ENCODE results near the gene CXCR4. TPM values are rescaled to one million over a fixed set of nuclear protein-coding genes. Genes with fewer than 3 reads are reported as not detected.
A peak's percentile ranks its signal among the peaks of the same experiment; 100 is the strongest.

CXCR4 gene
- total RNA-seq, 2 experiments from 2014 or later, result 1,661 to 1,739 TPM

DNA sequence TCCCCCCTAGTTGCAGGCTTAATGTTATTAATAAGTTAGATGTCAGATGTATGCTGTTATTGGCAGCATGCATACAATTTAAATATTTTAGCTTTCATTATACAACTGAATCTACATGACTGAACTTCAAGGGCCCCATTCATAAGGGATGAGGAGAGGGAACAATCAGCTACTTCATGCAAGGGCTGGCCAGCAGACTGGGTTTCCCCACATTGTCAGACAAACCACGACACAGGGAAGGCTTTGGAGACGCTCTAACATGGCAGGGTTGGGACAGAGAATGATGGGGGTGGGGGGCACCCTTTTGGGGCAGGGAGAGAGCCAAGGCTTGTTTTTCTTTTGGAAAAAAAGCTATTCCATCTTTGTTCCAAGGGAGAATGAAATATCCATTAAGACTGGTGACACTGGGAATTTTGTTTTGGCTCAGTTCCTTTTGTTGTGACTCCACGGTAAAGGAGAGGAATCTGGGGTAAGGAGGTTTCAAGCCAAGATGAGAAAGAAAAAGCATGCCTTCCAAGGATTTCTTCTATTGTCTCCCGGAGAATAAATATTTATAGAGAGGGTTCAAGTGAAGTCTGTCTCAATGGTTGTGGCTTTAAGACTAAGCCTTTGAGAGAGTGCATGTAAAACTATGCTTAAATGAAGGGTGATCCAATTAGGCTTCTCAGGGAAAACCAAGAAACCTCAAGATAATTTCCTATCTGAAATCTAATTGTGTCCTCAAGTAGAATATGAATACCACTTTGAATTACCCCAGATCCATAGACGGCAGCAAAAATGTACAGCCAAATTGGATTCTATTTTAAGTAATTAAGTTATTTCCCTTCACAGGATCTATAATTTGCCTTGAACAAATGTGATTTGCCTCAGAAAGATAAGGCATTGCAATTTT, 5.4 kb downstream of the CXCR4 start:
- peak in 3 of 14 experiments; percentile 28 to 57 (median 44) for DNase-seq

DNA sequence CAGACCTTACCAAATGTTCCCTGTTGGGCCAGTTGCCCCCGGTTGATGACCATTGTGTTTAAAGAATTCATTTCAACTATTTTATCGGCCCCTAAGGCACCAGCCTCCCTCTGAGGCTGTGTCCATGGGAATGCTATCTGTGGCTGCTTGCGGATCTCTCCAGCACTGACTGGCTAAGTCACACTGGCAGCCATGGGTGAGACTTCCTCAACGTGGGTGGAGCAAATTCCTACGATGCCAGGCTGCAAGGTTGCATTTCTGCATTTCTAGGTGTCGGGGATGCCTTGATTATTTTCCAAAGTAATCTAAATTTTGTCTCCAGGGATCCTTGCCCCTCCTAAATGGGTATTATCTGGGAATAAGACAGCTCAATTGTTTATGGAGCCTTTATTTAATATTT, 6.2 kb downstream of the CXCR4 start:
- Histone ChIP-seq H3K4me3 (ENCODE audit: low read length) (no peak overlapping the region), H3K4me1 (ENCODE audit: insufficient read depth, low read length) (peaks cover 19% of the 10 kb centered on the region), H3K27ac (ENCODE audit: low read depth in 1 of 2, low read length in 2 of 2) (no peak overlapping the region), H3K36me3 (ENCODE audit: insufficient read depth, low read length) (peaks cover 37% of the 10 kb centered on the region), H3K27me3 (ENCODE audit: control insufficient read depth in 1 of 2, insufficient read depth in 2 of 2, low read length in 2 of 2) (no peaks in the 10 kb centered on the region), H3K9me3 (ENCODE audit: control insufficient read depth in 1 of 2, insufficient read depth in 1 of 2, low read length in 2 of 2) (no peaks in the 10 kb centered on the region)
- peaks cover 46% of the 10 kb centered on the region for H3K36me3 Mint-ChIP-seq (ENCODE audit: low read depth)
- TF ChIP-seq, protein P1, sequence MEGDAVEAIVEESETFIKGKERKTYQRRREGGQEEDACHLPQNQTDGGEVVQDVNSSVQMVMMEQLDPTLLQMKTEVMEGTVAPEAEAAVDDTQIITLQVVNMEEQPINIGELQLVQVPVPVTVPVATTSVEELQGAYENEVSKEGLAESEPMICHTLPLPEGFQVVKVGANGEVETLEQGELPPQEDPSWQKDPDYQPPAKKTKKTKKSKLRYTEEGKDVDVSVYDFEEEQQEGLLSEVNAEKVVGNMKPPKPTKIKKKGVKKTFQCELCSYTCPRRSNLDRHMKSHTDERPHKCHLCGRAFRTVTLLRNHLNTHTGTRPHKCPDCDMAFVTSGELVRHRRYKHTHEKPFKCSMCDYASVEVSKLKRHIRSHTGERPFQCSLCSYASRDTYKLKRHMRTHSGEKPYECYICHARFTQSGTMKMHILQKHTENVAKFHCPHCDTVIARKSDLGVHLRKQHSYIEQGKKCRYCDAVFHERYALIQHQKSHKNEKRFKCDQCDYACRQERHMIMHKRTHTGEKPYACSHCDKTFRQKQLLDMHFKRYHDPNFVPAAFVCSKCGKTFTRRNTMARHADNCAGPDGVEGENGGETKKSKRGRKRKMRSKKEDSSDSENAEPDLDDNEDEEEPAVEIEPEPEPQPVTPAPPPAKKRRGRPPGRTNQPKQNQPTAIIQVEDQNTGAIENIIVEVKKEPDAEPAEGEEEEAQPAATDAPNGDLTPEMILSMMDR (IDR thresholded peaks at IDR 0.05), result no peak
- intact Hi-C loops (cut with DNase I, micrococcal nuclease), result loop anchor here (2.0 to 5.0 kb wide), 3 partner anchors 44 to 195 kb away; no protein-coding TSS in a partner anchor
- no peak overlapping the region for H3K27ac Mint-ChIP-seq
- CTCF ChIA-PET, result interaction anchor here (0.9 to 1.4 kb wide), 2 partner anchors 25 to 273 kb away, joined by 4 read pairs; no protein-coding TSS in a partner anchor
- ATAC-seq (ENCODE audit: poor library complexity), result no peak
- H3K9me3 Mint-ChIP-seq, result peaks cover 3% of the 10 kb centered on the region
- peaks cover 7% of the 10 kb centered on the region for H3K27me3 Mint-ChIP-seq
- peaks cover 44% of the 10 kb centered on the region for H3K4me1 Mint-ChIP-seq (ENCODE audit: low read depth)
- DNase-seq, result no peak
- POLR2A ChIA-PET, result interaction anchor here (15.1 kb wide), 1 partner anchor 21 kb away, joined by 488 read pairs; no protein-coding TSS in a partner anchor
- H3K4me3 Mint-ChIP-seq, result no peak overlapping the region

More for the DNA sequence above, 5.4 kb downstream of the CXCR4 start:
- TF ChIP-seq, protein P1 (IDR thresholded peaks at IDR 0.05), result no peak
- no peak overlapping the region for H3K27ac ChIP-seq (ENCODE audit: low read depth in 1 of 2, low read length in 2 of 2)
- Mint-ChIP-seq H3K4me3 (peak overlapping the region; percentile 99), H3K27me3 (peaks cover 14% of the 10 kb centered on the region), H3K36me3 (ENCODE audit: low read depth) (peaks cover 55% of the 10 kb centered on the region), H3K27ac (peak overlapping the region; percentile 97), H3K9me3 (peaks cover 3% of the 10 kb centered on the region), H3K4me1 (ENCODE audit: low read depth) (peaks cover 44% of the 10 kb centered on the region)
- H3K4me3 ChIP-seq (ENCODE audit: low read length), result no peak overlapping the region
- intact Hi-C loops (cut with DNase I, micrococcal nuclease), result loop anchor here (2.0 to 5.0 kb wide), 3 partner anchors 45 to 196 kb away; no protein-coding TSS in a partner anchor
- POLR2A ChIA-PET, result interaction anchor here (0.7 to 15.1 kb wide), 3 partner anchors 13 to 216 kb away, joined by 3 to 488 read pairs (median 3); no protein-coding TSS in a partner anchor
- ATAC-seq (ENCODE audit: poor library complexity), result no peak
- H3K9me3 ChIP-seq (ENCODE audit: control insufficient read depth in 1 of 2, insufficient read depth in 1 of 2, low read length in 2 of 2), result no peaks in the 10 kb centered on the region
- peaks cover 37% of the 10 kb centered on the region for H3K36me3 ChIP-seq (ENCODE audit: insufficient read depth, low read length)
- no peaks in the 10 kb centered on the region for H3K27me3 ChIP-seq (ENCODE audit: control insufficient read depth in 1 of 2, insufficient read depth in 2 of 2, low read length in 2 of 2)
- peaks cover 19% of the 10 kb centered on the region for H3K4me1 ChIP-seq (ENCODE audit: insufficient read depth, low read length)
- CTCF ChIA-PET, result interaction anchor here (1.1 to 1.4 kb wide), 2 partner anchors 24 to 126 kb away, joined by 3 to 4 read pairs; no protein-coding TSS in a partner anchor

DNA sequence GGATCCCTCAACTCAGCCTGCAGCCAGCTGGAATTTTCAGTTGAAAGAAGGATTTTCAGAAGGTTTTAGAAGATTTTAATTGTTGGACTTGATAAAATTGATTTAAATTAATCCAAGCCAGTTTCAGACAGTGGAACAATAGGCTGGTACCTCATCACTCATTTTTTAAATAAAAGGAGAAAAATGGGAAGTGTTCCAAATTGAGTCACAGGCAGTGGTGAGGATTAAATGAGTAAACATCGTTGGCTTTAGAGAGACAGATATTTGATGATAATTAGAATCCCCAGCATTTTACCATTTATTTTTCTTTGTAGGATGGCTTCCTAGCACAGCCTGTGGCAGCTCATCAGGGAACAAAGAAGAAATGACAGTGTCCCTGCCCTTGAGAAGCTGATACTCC, 7.4 kb downstream of the CXCR4 start:
- H3K27me3 Mint-ChIP-seq, result no peaks in the 10 kb centered on the region
- peaks cover 3% of the 10 kb centered on the region for H3K9me3 Mint-ChIP-seq
- POLR2A ChIA-PET, result interaction anchor here (15.1 kb wide), 1 partner anchor 22 kb away, joined by 488 read pairs; no protein-coding TSS in a partner anchor
- peaks cover 35% of the 10 kb centered on the region for H3K4me1 Mint-ChIP-seq (ENCODE audit: low read depth)
- intact Hi-C loops (cut with DNase I, micrococcal nuclease), result loop anchor here (5.0 kb wide), 2 partner anchors 43 to 193 kb away; no protein-coding TSS in a partner anchor
- CTCF ChIA-PET, result interaction anchor here (0.9 kb wide), 1 partner anchor 274 kb away, joined by 4 read pairs; no protein-coding TSS in a partner anchor
- H3K9me3 ChIP-seq (ENCODE audit: control insufficient read depth in 1 of 2, insufficient read depth in 1 of 2, low read length in 2 of 2), result no peaks in the 10 kb centered on the region
- DNase-seq (no peak), ATAC-seq (ENCODE audit: poor library complexity) (no peak)
- H3K36me3 Mint-ChIP-seq (ENCODE audit: low read depth), result peaks cover 35% of the 10 kb centered on the region
- H3K4me3 ChIP-seq (ENCODE audit: low read length), result no peak overlapping the region
- no peak overlapping the region for H3K27ac Mint-ChIP-seq
- no peak overlapping the region for H3K4me3 Mint-ChIP-seq
- TF ChIP-seq, protein P1 (IDR thresholded peaks at IDR 0.05), result no peak
- no peaks in the 10 kb centered on the region for H3K27me3 ChIP-seq (ENCODE audit: control insufficient read depth in 1 of 2, insufficient read depth in 2 of 2, low read length in 2 of 2)
- peaks cover 32% of the 10 kb centered on the region for H3K36me3 ChIP-seq (ENCODE audit: insufficient read depth, low read length)
- no peak overlapping the region for H3K27ac ChIP-seq (ENCODE audit: low read depth in 1 of 2, low read length in 2 of 2)
- H3K4me1 ChIP-seq (ENCODE audit: insufficient read depth, low read length), result peaks cover 13% of the 10 kb centered on the region
